ENCODE data around the gene FAM228B. TPM values are rescaled to one million over a fixed set of nuclear protein-coding genes. Genes with fewer than 3 reads are reported as not detected.
"Not testable (repeated sequence)": the region's sequence is repeated elsewhere in the genome, so short reads cannot be mapped to it uniquely, and the experiment has no call there.

The FAM228B gene
- polyA plus RNA-seq (ENCODE audit: insufficient read depth in 1 of 5, insufficient read length in 5 of 5, low replicate concordance in 1 of 5) = 10 to 100 TPM; 22.2 to 30.6 (median 27.3) TPM
- long read RNA-seq, donor 1 = 0 reads
- long read RNA-seq, donor 2, partial matches to known transcripts = 0 of 1 reads
- long read RNA-seq, donor 2, other reads (novel, unspliced or antisense) = 0 of 1 reads
- long read RNA-seq, donor 3, partial matches to known transcripts = 0 of 1 reads
- long read RNA-seq, donor 3, other reads (novel, unspliced or antisense) = 0 of 1 reads
- long read RNA-seq, donor 4 = 0 reads
- long read RNA-seq, donor 5 = 0 reads
- long read RNA-seq, donor 6 = 0 reads
- long read RNA-seq, donor 7 = 0 reads
- long read RNA-seq, donor 8, partial matches to known transcripts = 0 of 1 reads
- long read RNA-seq, donor 8, other reads (novel, unspliced or antisense) = 0 of 1 reads

DNA sequence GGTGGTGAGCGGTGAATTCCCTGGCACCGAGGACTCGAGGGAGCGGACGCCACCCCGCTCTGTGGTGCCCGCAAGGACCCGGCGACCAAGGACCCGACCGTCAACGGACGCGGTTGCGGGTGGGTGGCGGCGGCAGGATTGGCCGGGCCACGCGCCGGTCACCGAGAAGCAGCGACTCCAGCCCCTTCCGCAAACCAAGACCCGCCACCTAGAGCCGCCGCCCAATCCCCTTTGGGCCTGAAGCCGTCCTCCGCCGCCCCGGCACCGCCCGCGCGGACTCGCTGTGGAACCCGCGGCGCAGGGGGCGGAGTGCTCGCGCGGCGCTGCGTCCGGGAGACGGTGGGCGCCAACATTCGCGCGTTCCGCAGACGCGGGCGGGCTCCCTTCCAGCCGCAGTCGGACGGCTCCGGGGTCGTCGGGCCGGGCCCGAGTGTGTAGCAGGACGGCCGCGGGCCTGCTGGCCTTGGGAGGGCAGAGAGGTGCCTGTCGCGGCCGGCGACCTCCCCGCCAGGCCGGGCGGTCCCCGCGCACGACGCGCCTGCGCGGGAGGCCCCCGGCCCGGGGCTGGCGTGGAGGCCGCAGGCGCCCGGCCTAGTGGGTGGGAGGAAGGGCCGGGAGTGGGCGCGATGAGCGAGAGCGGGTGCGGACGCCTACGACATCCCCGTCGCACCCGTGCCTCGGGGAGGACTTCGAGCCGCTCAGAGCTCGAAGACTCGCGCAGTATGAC is at the start of gene FAM228B, which contains the start of gene PFN4:
Gene FAM228B, plus strand, starts transcription at position 275 of the 727 bp plus-strand sequence. CDS start 893 bp downstream, outside the sequence.
Gene PFN4, minus strand, starts transcription at position 140 of the 727 bp plus-strand sequence. CDS start 799 bp downstream, outside the sequence.
- DNase-seq = peak; percentile 84 to 85

DNA sequence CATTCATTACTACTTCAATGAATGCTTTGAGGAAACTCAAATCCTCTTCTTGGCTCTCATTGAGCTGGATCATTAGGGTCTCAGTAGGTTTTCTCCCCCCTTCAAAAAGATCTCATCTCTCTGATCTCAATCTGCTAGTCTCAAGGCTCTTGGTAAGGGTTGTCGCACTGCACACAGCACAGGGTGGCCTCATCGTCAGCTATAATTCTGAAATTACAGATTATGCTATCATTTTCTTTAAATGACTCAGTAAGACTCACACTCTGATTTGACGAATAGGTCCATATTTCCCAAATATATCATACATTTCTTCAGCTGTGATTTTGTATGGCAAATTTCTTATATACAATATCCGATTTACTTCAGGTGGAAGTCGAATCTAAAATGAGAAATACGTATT is 49.5 kb upstream of the FAM228B start:
- DNase-seq = no peak

DNA sequence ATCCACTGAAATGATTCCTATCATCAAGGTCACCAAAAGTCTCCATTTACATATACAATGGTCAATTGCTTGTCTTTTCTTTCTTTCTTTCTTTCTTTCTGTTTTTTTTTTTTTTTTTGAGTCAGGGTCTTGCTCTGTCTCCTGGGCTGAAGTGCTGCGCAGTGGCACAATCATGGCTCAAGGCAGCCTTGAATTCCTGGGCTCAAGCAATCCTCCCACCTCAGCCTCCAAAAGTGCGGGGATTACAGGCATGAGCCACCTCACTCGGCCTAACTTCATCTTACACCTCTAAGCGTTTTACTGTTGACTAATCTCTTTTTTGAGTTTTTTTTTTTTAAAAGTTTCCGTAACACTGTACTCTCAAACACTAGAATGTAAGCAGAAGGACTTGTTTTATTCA is 48.0 kb upstream of the FAM228B start:
- no peak for DNase-seq

DNA sequence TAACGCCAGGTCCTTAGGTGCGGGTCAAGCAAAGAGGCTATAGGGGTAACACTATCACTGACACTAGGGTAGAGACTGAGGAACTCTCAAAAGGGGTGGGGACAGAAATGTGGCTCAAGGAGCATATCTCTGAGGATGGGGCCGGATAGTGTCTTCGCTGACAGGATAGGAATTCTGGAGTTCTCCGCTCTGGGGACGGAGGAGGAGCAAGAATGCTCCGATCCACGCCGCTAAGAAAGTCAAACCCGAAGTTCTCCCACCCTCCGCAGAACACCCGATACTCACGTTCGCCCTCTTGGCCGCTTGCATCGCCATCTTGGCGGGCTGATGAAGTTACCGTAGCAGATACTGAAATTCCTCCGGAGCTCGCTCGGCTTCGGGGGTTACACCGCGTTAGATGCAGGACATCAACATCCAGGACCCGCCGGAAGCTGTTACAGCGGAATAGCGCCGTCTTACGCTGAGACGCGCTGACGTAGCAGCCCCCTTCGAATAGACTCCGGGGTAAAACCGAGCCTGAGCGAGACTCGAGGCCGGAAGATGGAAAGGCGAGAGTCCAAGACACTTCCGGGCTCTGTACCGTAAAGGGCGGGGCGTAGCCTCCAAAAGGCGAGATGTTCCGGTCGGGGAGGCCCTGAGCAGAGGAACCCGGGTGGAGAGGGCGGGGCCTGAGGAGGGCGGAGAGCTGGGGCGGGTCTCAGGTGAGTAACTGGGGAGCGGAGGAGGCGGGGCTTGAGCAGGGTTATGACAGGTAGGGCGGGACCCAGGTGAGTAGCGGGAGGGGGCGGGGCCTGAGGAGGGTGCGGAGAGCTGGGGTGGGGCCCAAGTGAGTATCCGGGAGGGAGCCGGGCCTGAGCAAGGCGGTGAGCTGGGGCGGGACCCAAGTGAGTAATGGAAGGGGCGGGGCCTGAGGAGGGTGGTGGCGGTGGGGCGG is 47.1 kb upstream of the FAM228B start, which contains the start of gene SF3B6:
Gene SF3B6, minus strand, starts transcription at position 412 of the 934 bp plus-strand sequence. Its CDS starts 97 bp downstream, at position 315.
- DNase-seq = peak; percentile 99

DNA sequence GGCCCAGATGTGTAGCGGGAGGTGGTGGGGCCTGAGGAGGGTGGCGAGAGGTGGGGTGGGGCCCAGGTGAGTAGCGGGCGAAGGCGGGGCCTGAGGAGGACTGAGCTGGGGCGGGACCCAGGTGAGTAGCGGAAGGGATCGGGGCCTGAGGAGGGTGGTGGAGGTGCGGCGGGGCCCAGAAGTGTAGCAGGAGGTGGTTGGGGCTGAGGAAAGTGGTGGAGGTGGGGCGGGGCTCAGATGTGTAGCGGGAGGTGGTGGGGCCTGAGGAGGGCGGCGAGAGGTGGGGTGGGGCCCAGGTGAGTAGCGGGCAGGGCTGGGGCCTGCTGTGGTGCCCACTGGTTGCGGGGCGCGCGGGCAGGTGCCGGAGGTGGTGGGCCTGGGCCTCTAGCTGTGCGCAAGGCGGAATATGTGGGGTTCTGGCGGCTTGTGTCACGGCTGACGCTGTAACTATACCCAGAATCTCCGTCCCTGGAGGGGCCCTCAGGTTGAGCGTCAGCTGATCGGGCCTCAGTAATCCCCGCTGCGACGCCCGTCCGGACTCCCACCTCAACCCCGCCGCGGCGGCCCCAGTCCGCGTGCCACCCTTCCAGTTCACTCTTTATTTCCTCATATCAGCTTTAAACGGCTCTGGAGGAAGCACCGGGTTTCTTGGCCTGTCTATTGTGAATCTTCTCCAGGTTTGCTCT is 46.3 kb upstream of the FAM228B start:
- DNase-seq = no peak

DNA sequence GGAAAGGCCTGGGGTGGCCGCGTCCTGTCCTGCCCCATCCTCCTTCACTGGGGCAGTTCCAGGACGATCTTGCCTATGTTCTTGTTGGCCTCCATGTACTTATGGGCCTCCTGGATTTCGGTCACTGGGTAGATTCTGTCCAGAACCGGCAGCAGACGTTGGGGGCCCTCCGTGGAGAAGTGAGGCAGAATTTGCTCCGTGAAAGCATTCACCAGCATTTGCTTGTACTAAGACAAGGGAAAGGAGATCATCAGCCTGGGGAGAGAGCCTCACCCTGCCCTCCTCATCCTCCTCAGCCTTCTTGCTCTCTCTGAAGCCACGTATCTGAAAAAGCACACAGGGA is 45.8 kb upstream of the FAM228B start:
- DNase-seq = no peak

DNA sequence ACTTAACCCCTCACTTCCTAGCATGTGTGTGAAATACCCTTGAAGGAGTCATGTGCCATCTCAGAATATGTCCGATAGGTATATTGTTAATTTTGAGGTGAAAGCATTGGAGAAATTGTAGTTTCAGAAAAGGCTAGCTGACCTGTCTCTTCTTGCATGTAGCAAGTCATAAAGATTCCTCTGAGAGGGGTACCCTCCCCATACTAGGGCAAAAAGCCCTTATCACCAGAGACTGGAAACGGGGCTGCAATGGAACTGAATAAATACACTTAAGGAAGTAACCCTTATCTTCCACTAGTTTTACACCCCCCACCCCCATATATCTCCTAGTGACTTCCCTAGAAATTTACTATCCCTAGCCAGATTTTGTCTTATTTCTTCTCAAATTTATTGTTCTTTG is 45.4 kb upstream of the FAM228B start:
- no peak for DNase-seq

DNA sequence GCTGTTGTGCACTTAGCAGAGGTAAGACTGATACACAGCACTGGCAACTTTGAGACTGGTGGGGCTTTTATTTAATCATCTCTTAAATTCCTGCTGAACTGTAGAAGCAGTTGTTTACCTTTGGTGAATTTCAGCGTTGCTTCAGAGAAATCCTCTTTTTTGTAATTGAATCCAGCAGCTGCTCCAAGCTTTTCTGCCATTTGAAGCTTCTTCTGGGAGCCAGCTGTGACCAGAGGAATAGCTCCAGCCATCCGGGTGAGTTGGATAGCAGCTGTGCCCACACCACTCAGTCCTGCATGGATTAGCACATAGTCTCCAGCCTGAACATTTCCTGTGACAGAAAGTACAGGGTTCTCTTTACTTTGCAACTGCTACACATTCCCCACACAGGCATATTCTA is 42.6 kb upstream of the FAM228B start:
- no peak for DNase-seq

DNA sequence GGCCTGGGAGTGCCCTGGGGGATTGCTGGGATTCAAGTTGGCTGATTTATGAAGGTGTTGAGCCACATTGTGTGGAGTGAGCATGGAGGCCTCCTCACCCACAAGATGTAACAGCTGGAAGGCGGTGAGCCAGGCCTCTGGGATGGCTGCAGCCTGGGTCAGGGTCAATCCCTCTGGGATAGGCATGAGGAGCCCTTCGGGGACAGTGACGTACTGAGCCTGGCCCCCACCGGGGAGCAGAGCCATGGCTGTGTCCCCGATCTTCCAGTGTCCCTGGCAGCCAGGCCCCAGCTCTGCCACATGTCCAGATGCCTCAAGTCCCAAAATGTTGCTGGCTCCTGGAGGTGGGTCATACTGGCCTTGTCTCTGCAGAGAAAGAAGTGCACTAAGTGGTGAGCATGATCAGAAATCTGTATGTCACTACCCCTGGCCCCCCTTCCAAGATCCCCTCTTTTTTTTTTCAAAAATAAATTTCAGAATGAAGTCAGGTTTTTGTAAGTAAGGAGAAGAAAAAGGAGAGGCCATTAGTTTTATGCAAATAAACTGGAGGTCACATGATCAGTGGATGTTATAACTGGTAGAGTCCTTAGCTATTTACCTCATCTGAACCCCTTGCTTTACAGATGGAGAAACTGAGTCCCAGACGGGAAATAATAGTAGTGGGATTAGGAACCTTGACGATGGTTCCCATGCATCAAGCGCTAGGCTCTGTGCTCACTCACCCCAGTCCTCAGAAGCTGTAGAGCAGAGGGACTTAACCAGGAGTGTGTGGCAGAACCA is 40.3 kb upstream of the FAM228B start:
- DNase-seq = no peak

DNA sequence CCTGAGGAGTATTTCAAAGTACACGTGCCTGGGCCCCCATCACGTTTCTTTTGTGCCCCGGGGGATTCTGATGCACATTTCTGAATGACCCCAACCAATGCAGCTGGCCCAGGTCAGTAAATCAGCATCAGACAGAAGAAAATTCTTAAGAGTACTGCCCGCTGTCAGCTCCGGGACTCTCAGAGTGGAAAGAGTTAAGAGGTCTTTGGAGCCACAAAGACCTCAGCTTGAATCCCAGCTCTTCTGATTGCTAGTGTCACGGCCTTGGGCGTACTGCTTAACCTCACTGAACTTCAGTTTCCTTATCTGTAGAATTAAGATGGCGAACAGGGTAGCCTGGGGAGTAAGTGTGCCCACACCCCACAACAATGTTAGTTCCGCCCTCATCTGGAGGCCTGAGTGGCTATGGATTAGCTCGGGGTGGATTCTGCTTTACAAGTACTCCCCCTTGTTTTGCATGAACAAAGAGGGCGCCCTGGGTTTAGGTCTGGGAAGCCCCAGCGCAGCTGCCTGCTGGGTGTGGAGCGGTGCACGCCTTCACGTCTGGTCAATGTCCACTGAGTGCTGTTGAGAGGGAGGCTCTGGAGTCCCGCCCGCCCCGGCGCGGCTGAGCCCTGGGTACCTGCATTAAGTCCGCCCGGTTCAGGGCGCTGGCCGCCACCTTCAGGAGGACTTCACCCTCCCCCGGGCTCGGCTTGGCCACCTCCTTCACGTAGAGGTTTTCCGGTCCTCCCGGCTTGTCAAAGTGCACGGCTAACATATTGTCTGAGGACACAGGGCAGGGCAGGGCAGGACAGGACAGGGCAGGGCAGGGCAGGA is 39.5 kb upstream of the FAM228B start:
- DNase-seq = peak; percentile 80 to 81

DNA sequence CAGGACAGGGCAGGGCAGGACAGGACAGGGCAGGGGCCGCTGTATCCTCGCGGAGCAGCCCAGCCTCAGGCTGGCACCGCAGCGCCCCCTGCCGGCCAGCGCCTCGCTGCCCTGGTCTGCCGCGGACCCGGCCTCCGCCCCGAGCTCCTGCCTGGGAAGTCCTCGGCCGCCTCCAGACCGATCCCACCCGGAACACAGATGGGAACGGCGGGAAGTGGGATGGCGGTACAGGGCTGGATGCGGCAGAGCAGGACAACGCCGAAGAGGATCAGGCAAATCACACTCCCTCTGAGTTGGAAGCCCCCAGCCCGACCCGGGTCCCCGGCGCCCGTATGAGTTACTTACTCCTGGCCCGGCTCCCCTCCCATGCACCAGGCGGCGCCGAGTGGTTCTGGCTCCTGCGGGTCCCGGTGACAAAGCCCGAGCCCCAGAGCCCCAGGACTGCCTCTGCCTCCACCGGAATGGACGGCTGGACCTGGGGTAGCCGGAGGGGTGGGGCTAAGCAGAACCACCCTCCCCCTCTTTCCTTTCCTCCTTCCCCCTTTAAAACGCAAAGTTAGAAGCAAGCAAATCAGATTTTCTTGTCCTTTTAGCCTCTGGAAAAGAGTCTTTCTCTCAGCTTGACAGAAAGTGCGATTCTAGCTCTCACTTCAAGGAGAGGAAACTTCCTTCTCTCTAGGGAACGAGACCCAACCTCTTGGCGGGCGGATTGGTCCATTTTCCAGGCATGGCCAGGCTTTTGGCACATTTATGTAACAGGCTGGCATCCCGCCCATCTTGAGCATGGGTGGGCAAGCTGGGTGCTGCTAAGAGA is 38.7 kb upstream of the FAM228B start, which contains the start of gene TP53I3:
Gene TP53I3, minus strand, starts transcription at position 449 of the 814 bp plus-strand sequence. CDS start 508 bp downstream, outside the sequence.
- peak; percentile 93 to 94 for DNase-seq

DNA sequence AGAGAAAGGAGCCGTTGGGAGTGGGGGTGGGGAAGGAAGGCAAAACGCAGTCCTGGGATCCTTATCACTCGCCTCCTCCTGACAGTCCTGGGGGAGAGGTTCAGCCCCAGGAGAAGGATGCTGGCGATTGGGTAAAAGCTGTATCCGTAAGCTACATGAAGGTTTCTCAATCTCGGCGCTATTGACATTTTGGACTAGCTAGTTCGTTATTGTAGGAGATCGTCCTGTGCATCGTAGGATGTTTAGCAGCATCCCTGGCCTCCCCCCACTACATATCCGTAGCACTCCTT is 38.1 kb upstream of the FAM228B start:
- no peak for DNase-seq

DNA sequence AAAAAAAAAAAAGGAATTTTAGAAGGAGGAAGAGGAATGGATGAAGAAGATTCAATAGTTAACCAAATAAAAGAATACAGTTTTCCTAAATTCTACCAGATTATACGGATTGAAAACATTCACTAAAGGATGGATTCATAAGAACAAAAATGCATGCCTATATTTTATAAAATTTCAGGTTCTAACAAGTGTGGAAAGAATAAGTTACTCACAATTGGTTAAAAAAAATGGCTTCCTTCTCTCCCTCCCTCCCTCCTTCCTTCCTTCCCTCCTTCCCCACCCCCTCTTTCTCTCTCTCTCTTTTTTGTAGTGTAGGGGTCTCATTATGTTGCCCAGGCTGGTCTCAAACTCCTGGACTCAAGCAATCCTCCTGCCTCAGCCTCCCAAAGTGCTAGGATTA is 37.0 kb upstream of the FAM228B start:
- DNase-seq = no peak

DNA sequence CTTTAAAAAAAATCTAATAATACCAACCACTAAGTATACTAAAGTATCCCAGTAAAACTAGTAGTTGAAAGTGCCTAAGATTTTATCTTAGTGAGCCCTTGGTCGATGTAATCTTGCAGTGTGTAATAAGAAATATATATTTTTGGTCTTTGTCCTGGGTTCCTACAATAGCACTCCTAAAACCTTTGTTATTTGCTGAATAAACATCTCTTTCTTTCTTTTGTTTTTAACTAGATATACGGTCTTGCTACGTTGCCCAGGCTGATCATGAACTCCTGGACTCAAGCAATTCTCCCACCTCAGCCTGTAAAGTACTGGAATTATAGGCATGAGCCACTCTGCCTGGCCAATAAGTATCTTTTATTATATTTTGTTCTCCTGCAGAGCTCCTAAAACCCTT is 36.2 kb upstream of the FAM228B start:
- no peak for DNase-seq

DNA sequence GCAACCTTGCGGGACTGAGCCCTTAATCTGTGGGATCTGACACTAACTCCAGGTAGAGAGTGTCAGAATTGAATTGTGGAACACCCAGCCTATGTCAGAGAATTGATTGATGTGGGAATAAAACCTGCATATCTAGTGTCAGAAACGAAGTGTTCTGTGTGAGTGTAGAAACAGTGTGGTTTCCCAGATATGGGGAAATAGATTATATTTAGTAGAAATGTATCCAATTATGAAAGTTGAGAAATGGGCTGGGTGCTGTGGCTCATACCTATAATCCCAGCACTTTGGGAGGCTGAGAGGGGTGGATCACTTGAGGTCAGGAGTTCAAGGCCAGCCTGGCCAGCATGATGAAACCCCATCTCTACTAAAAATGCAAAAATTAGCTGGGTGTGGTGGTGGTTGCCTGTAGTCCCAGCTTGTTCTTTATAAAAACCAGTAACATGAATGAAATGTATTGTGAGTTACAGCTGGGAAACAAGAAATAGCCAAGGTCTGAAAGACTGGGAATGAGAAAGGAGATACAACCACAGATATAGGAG is 34.4 kb upstream of the FAM228B start:
- DNase-seq = no peak

DNA sequence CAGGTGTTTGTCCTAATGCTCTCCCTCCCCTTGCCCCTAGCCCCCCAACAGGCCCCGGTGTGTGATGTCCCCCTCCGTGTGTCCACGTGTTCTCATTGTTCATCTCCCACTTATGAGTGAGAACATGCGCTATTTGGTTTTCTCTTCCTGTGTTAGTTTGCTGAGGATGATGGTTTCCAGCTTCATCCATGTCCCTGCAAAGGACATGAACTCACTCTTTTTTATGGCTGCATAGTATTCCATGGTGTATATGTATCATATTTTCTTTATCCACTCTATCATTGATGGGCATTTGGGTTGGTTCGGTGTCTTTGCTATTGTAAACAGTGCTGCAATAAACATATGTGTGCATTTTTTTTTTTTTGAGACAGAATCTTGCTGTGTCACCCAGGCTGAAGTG is 30.0 kb upstream of the FAM228B start:
- not testable (repeated sequence) for DNase-seq

DNA sequence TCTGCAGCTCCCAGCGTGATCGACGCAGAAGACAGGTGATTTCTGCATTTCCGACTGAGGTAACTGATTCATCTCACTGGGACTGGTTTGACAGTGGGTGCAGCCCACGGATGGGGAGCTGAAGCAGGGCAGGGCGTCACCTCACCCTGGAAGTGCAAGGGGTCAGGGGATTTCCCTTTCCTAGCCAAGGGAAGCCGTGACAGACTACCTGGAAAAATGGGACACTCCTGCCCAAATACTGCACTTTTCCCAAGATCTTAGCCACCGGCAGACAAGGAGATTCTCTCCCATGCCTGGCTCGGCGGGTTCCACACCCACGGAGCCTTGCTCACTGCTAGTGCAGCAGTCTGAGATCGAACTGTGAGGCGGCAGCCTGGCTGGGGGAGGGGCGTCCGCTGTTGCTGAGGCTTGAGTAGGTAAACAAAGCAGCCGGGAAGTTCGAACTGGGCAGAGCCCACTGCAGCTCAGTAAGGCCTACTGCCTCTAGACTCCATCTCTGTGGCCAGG is 28.0 kb upstream of the FAM228B start:
- not testable (repeated sequence) for DNase-seq

DNA sequence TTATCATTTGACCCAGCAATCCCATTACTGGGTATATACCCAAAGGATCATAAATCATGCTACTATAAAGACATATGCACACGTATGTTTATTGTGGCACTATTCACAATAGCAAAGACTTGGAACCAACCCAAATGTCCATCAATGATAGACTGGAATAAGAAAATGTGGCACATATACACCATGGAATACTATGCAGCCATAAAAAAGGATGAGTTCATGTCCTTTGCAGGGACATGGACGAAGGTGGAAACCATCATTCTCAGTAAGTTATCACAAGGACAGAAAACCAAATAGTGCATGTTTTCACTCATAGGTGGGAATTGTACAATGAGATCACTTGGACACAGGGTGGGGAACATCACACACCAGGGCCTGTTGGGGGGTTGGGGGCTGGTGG is 22.5 kb upstream of the FAM228B start:
- DNase-seq = not testable (repeated sequence)

Measured in right lung (tissue), 10 donors.